Adrenal gland (tissue), 12 donors: ENCODE data around the gene MYCBP2. TPM values are rescaled to one million over a fixed set of nuclear protein-coding genes. Genes with fewer than 3 reads are reported as not detected.

Source experiments
- DNase-seq, 7 donors: peaks; one replicate each; pipeline ENCODE4 v3.0.0-alpha.2; 2019 to 2020
- H3K27ac ChIP-seq, 5 donors: fragments of 200-600 bp; sonication (generic) in 4 of 5; 1 replicate in 3 of 5; 2 replicates in 2 of 5; pipeline versions ENCODE4 v1.5.1 to v1.8.0; 2016 to 2020; ENCODE audit warnings: mild to moderate bottlenecking in 1 of 5
- H3K27me3 ChIP-seq: fragments of 200-600 bp; 2 replicates; pipeline ENCODE4 v1.8.0; 2021
- H3K36me3 ChIP-seq, 2 donors: fragments of 200-600 bp; replicated peaks in 1 of 2; 1 replicate in 1 of 2; 2 replicates in 1 of 2; pipeline versions ENCODE4 v1.5.1 to v1.8.0; 2018 to 2022
- H3K4me1 ChIP-seq, 2 donors: fragments of 200-600 bp; replicated peaks in 1 of 2; 1 replicate in 1 of 2; 2 replicates in 1 of 2; pipeline versions ENCODE4 v1.5.1 to v1.8.0; 2018 to 2021
- H3K4me3 ChIP-seq, 4 donors: fragments of 200-600 bp; sonication (generic) in 3 of 4; one replicate each; pipeline ENCODE4 v1.5.1; 2016 to 2018
- H3K9me3 ChIP-seq, 3 donors: fragments of 200-600 bp; sonication (generic) in 1 of 3; replicated peaks in 1 of 3; 1 replicate in 2 of 3; 2 replicates in 1 of 3; pipeline versions ENCODE4 v1.5.1 to v1.8.0; 2016 to 2021
- CTCF ChIP-seq, 6 experiments: fragments of 450-650 bp in 4 of 6; fragments of 200-600 bp in 2 of 6; sonication (generic) in 1 of 6; IDR thresholded peaks; 1 replicate in 5 of 6; 2 replicates in 1 of 6; pipeline versions ENCODE4 v1.5.1 to v1.8.0; 2016 to 2021; ENCODE audit warnings: antibody characterized with exemption in 6 of 6, mild to moderate bottlenecking in 2 of 6, moderate library complexity in 1 of 6
- POLR2A ChIP-seq, 2 donors: fragments of 450-650 bp; IDR thresholded peaks; one replicate each; pipeline ENCODE4 v1.6.1; 2017; ENCODE audit warnings: antibody characterized with exemption in 2 of 2, mild to moderate bottlenecking in 2 of 2, moderate library complexity in 1 of 2
- WGBS, 4 donors: extraction: QIAGEN DNeasy Blood & Tissue Kit in 2 of 4; methylation state at CpG; one replicate each; pipeline versions ENCODE4 v1.1.5 to v1.1.7; 2013 to 2017; 5-methylcytosine and 5-hydroxymethylcytosine counted together
- intact Hi-C, 2 donors: fragments of 100-400 bp; cut with DNase I; formaldehyde crosslinking; loops; one replicate each; pipeline versions ENCODE4 v1.14.1 to v1.15.0; 2022 to 2023
- polyA plus RNA-seq, 3 donors: library from polyadenylated mRNA; stranded (reverse); fragments of 200-250 nt in 2 of 3; fragments of 350-450 nt in 1 of 3; fragmentation: Illumina TruSeq in 1 of 3; extraction: RNeasy Lipid Tissue Mini Kit (QIAGEN cat#74804) in 1 of 3; gene quantifications; one replicate each; pipeline ENCODE4 v1.2.3, GENCODE V29; 2013 to 2014
- total RNA-seq, 9 donors: library from RNA; depleted of rRNA in 4 of 9; stranded (reverse); fragments of >200 nt in 4 of 9; fragments of 120-200 nt in 1 of 9; fragmentation: NEBNext Ultra II Directional in 1 of 9; extraction: Animal tissue kit (Norgen Biotek cat#: 25700) in 1 of 9; gene quantifications; one replicate each; pipeline versions ENCODE4 v1.1.0 to v1.2.4, GENCODE V29; 2013 to 2023
- donor health status: healthy with polysubstance abuse.
- donor health status: Bipolar disorder and iron deficiency.
- donor health status: DM: yes; HTN: yes; CAD: no.
- donor health status: DM: no; HTN: no; CAD: no.
- donor health status: DM: no; HTN: no; CAD: no.
- donor health status: DM: yes; HTN: yes; CAD: no.

The MYCBP2 gene
- total and polyA plus RNA-seq, 12 donors = 28.7 to 126 (median 68.8) TPM

GRCh38 chr13:77026255-77026860 is 300.5 kb downstream of the MYCBP2 start:
- Histone ChIP-seq H3K4me1 (peaks cover 22 to 52% of the 10 kb centered on the region in 2 donors), H3K4me3 (peak overlapping the region; percentile 13 to 99 (median 85)), H3K9me3 (no peaks in the 10 kb centered on the region), H3K27ac (peak overlapping the region; percentile 91 to 99 (median 98)), H3K36me3 (no peaks in the 10 kb centered on the region), H3K27me3 (no peaks in the 10 kb centered on the region)
- peak; percentile 81 to 91 (median 85) for DNase-seq
- intact Hi-C loops = no loop called here
- TF ChIP-seq POLR2A (IDR thresholded peaks at IDR 0.05) (peak in 1 of 2 donors; percentile 23), CTCF (IDR thresholded peaks at IDR 0.05) (no peak)
- 0 to 1% (median 0%) methylated on average over 9 to 55 of the region's 62 CpGs for WGBS, 4 donors

- no peak for DNase-seq
- whole genome bisulfite sequencing, 4 donors = 66 to 75% (median 71%) methylated on average over 2 to 3 of the region's 3 CpGs
- H3K27ac ChIP-seq = no peak overlapping the region
- TF ChIP-seq CTCF (IDR thresholded peaks at IDR 0.05) (no peak), POLR2A (IDR thresholded peaks at IDR 0.05) (no peak)
- intact Hi-C loops = no loop called here
- H3K27me3 ChIP-seq = no peaks in the 10 kb centered on the region
- H3K4me3 ChIP-seq = no peak overlapping the region
- peaks cover 14 to 72% of the 10 kb centered on the region in 2 donors for H3K4me1 ChIP-seq
- H3K9me3 ChIP-seq = no peaks in the 10 kb centered on the region
- peaks cover 0 to 14% of the 10 kb centered on the region in 2 donors for H3K36me3 ChIP-seq
These were observed 304.6 kb downstream of the MYCBP2 start for GRCh38 chr13:77022341-77022740.

- intact Hi-C loops = no loop called here
- Histone ChIP-seq H3K27me3 (no peaks in the 10 kb centered on the region), H3K4me1 (peaks cover 10 to 86% of the 10 kb centered on the region in 2 donors), H3K36me3 (peaks cover 0 to 31% of the 10 kb centered on the region in 2 donors), H3K27ac (no peak overlapping the region), H3K4me3 (no peak overlapping the region), H3K9me3 (no peaks in the 10 kb centered on the region)
- TF ChIP-seq CTCF (IDR thresholded peaks at IDR 0.05) (no peak), POLR2A (IDR thresholded peaks at IDR 0.05) (no peak)
- no peak for DNase-seq
These were observed 307.1 kb downstream of the MYCBP2 start for GRCh38 chr13:77019756-77020155.

- TF ChIP-seq POLR2A (IDR thresholded peaks at IDR 0.05) (no peak), CTCF (IDR thresholded peaks at IDR 0.05) (no peak)
- DNase-seq = no peak
- no peak overlapping the region for H3K4me3 ChIP-seq
- H3K4me1 ChIP-seq = peaks cover 0 to 71% of the 10 kb centered on the region in 2 donors
- 89 to 92% (median 90%) methylated on average over 6 of the region's 6 CpGs for WGBS, 4 donors
- H3K9me3 ChIP-seq = no peaks in the 10 kb centered on the region
- intact Hi-C loops = no loop called here
- H3K36me3 ChIP-seq = peaks cover 0 to 56% of the 10 kb centered on the region in 2 donors
- H3K27me3 ChIP-seq = no peaks in the 10 kb centered on the region
- peak overlapping the region in 2 of 5 donors; percentile 8 to 27 for H3K27ac ChIP-seq
These were observed 309.8 kb downstream of the MYCBP2 start for GRCh38 chr13:77016888-77017623.
